OCI-LY1 (cell line): Measurements from ENCODE around the gene SMIM22.

ENCODE experiments used
- H2AFZ ChIP-seq: fragments of 200-600 bp; sonication (generic), shearing (Covaris generic); 2 replicates; pipeline ENCODE4 v1.6.0; 2014; ENCODE audit warnings: antibody characterized with exemption, mild to moderate bottlenecking, low read length
- H3F3A ChIP-seq: fragments of 200-600 bp; sonication (generic), shearing (Covaris generic); 2 replicates; pipeline ENCODE4 v1.6.0; 2014; ENCODE audit warnings: mild to moderate bottlenecking, antibody characterized with exemption, low read length, moderate library complexity; ENCODE audit not compliant: insufficient read depth
- H3K27ac ChIP-seq: fragments of 200-600 bp; sonication (generic); 2 replicates; pipeline ENCODE4 v1.5.1; 2014; ENCODE audit warnings: low read length, mixed run types, mild to moderate bottlenecking, low read depth; ENCODE audit not compliant: poor library complexity, severe bottlenecking
- H3K27me3 ChIP-seq: fragments of 200-600 bp; sonication (generic); 2 replicates; pipeline ENCODE4 v1.6.0; 2014; ENCODE audit warnings: antibody characterized with exemption, mild to moderate bottlenecking, low read length, moderate library complexity; ENCODE audit not compliant: insufficient read depth
- H3K36me3 ChIP-seq: fragments of 200-600 bp; sonication (generic); 2 replicates; pipeline ENCODE4 v1.6.1; 2014; ENCODE audit warnings: mild to moderate bottlenecking, antibody characterized with exemption, low read length, moderate library complexity, mixed read lengths; ENCODE audit not compliant: insufficient read depth
- H3K4me1 ChIP-seq: fragments of 200-600 bp; sonication (generic); 2 replicates; pipeline ENCODE4 v1.5.1; 2014; ENCODE audit warnings: mild to moderate bottlenecking, low read length, moderate library complexity; ENCODE audit not compliant: insufficient read depth, severe bottlenecking
- H3K4me2 ChIP-seq: fragments of 200-600 bp; sonication (generic), shearing (Covaris generic); 2 replicates; pipeline ENCODE4 v1.6.1; 2014; ENCODE audit warnings: low read length
- H3K4me3 ChIP-seq: fragments of 200-600 bp; sonication (generic); 2 replicates; pipeline ENCODE4 v1.5.1; 2014; ENCODE audit warnings: low read length, low read depth, mild to moderate bottlenecking, mixed read lengths; ENCODE audit not compliant: poor library complexity, severe bottlenecking
- H3K79me2 ChIP-seq: fragments of 200-600 bp; shearing (Covaris generic); 2 replicates; pipeline ENCODE4 v1.6.1; 2016; ENCODE audit warnings: mixed run types, low read length, mixed read lengths; ENCODE audit not compliant: insufficient read depth
- H3K9ac ChIP-seq: fragments of 200-600 bp; sonication (generic), shearing (Covaris generic); 2 replicates; pipeline ENCODE4 v1.6.1; 2014; ENCODE audit warnings: mild to moderate bottlenecking, low read length, mixed read lengths
- H3K9me2 ChIP-seq: fragments of 200-600 bp; sonication (generic), shearing (Covaris generic); 2 replicates; pipeline ENCODE4 v1.6.1; 2014; ENCODE audit warnings: low read depth, mild to moderate bottlenecking, low read length, mixed read lengths
- H3K9me3 ChIP-seq: fragments of 200-600 bp; shearing (Covaris generic); 2 replicates; pipeline ENCODE4 v1.6.1; 2014; ENCODE audit warnings: low read length, mixed read lengths
- H4K20me1 ChIP-seq: fragments of 200-600 bp; sonication (generic), shearing (Covaris generic); 2 replicates; pipeline ENCODE4 v1.6.0; 2016; ENCODE audit warnings: mild to moderate bottlenecking, low read length; ENCODE audit not compliant: insufficient read depth
- EZH2 ChIP-seq: fragments of 200-600 bp; sonication (generic), shearing (Covaris generic); IDR thresholded peaks from 2 replicates; pipeline ENCODE4 v1.8.0; 2017; ENCODE audit warnings: borderline replicate concordance, mixed run types, mild to moderate bottlenecking, antibody characterized with exemption, low read length, moderate library complexity, mixed read lengths
- TF ChIP-seq, protein P1 (sequence below): fragments of 200-600 bp; sonication (generic), shearing (Covaris generic); IDR thresholded peaks from 2 replicates; pipeline ENCODE4 v1.5.1; 2017; ENCODE audit warnings: mild to moderate bottlenecking, antibody characterized with exemption, low read length, moderate library complexity, mixed read lengths

Gene SMIM22

DNA sequence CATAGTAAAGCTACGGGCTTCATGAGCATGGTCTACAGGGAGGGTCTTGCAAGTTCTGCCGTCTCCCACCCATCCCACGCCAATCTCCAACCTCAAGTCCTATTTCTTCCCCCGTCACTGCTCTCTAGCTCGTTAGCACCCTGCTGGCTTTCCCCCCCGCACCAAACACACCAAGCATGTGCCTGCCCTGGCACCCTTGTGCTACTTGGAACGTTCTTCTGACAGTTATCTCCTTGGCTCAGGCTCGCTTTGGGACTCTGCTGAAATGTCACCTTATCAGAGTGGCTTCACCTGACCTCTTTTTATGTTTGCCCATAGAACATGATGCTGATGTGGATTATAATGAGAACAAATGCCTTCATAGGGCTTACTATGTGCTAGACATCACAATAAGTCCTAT lies 30.0 kb downstream of the SMIM22 start:
- no peaks in the 10 kb centered on the region for H3F3A ChIP-seq
- peaks cover 83% of the 10 kb centered on the region for H3K36me3 ChIP-seq
- no peak overlapping the region for H2AFZ ChIP-seq
- no peak for TF ChIP-seq EZH2
- TF ChIP-seq, protein P1, sequence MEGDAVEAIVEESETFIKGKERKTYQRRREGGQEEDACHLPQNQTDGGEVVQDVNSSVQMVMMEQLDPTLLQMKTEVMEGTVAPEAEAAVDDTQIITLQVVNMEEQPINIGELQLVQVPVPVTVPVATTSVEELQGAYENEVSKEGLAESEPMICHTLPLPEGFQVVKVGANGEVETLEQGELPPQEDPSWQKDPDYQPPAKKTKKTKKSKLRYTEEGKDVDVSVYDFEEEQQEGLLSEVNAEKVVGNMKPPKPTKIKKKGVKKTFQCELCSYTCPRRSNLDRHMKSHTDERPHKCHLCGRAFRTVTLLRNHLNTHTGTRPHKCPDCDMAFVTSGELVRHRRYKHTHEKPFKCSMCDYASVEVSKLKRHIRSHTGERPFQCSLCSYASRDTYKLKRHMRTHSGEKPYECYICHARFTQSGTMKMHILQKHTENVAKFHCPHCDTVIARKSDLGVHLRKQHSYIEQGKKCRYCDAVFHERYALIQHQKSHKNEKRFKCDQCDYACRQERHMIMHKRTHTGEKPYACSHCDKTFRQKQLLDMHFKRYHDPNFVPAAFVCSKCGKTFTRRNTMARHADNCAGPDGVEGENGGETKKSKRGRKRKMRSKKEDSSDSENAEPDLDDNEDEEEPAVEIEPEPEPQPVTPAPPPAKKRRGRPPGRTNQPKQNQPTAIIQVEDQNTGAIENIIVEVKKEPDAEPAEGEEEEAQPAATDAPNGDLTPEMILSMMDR, result no peak
- no peaks in the 10 kb centered on the region for H3K27me3 ChIP-seq
- no peaks in the 10 kb centered on the region for H3K79me2 ChIP-seq
- no peak overlapping the region for H3K27ac ChIP-seq
- no peaks in the 10 kb centered on the region for H3K9me3 ChIP-seq
- H3K4me3 ChIP-seq, result no peak overlapping the region
- no peaks in the 10 kb centered on the region for H3K4me1 ChIP-seq
- H4K20me1 ChIP-seq, result no peaks in the 10 kb centered on the region
- H3K9me2 ChIP-seq, result no peaks in the 10 kb centered on the region
- no peak overlapping the region for H3K9ac ChIP-seq
- no peak overlapping the region for H3K4me2 ChIP-seq

DNA sequence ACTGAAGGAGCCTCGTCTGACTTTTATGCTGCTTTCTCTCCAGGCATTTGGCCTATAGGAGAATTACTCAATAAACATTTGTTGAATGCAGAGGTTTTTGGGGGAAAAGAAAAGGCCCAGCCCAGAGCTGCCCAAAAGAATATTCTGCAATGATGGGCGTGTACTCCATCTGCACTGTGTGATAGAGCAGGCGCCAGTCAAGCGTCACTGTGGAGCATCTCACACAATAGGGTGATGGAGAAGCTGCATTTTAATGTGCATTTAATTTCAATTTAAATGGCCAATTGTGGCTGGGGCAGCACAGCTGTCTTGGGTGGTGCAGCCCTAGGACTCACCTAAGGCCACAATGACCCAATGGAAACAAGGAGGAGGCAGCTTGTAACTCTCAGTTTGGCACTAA lies 31.4 kb downstream of the SMIM22 start:
- no peaks in the 10 kb centered on the region for H4K20me1 ChIP-seq
- no peak overlapping the region for H3K9ac ChIP-seq
- H3K36me3 ChIP-seq, result peaks cover 83% of the 10 kb centered on the region

DNA sequence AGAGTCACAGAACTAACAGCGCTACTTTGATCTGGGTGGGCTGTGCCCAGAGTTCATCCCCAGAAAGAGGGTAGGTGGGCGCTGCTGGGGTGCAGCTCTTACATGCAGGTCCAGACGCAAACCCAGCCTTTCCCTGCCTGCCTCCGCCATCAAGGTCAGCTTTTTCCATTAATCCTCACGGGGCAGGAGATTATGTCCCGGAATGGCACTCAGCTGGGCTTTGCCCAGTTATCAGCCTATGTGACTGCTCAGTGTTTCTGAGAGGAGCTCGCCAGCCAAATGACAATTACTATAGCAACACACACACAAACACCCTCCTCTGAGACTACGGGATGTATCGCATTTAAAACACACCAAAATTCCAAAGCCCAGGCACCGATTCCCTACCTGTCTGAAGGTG lies 31.8 kb downstream of the SMIM22 start:
- Histone ChIP-seq H3K9me2 (no peaks in the 10 kb centered on the region), H4K20me1 (no peaks in the 10 kb centered on the region), H3K4me3 (no peak overlapping the region), H3K9ac (no peak overlapping the region), H3K36me3 (peaks cover 83% of the 10 kb centered on the region), H3F3A (no peaks in the 10 kb centered on the region), H3K27me3 (no peaks in the 10 kb centered on the region), H3K27ac (no peak overlapping the region), H3K4me1 (no peaks in the 10 kb centered on the region), H3K9me3 (no peaks in the 10 kb centered on the region), H2AFZ (no peak overlapping the region), H3K4me2 (no peak overlapping the region), H3K79me2 (no peaks in the 10 kb centered on the region)
- TF ChIP-seq, protein P1, result no peak
- TF ChIP-seq EZH2, result no peak

More for the DNA sequence above, 31.4 kb downstream of the SMIM22 start:
- Histone ChIP-seq H3K9me2 (no peaks in the 10 kb centered on the region), H2AFZ (no peak overlapping the region), H3K79me2 (no peaks in the 10 kb centered on the region), H3K4me2 (no peak overlapping the region), H3F3A (no peaks in the 10 kb centered on the region), H3K4me1 (no peaks in the 10 kb centered on the region), H3K4me3 (no peak overlapping the region), H3K27ac (no peak overlapping the region), H3K27me3 (no peaks in the 10 kb centered on the region), H3K9me3 (no peaks in the 10 kb centered on the region)
- no peak for TF ChIP-seq EZH2
- TF ChIP-seq, protein P1, result no peak
